HG03460 (cell line): ENCODE measurements around the gene CAMK2N1.
"Not testable (repeated sequence)": the region's sequence is repeated elsewhere in the genome, so short reads cannot be mapped to it uniquely, and the experiment has no call there.

Experiments used
- ATAC-seq: cut with Tn5 transposase; IDR thresholded peaks from one replicate; pipeline ENCODE4 v1.9.1; 2021; ENCODE audit not compliant: unreplicated experiment

CAMK2N1 gene

GRCh38 chr1:20485527-20486456 is at the start of gene CAMK2N1:
TSS of gene CAMK2N1 (minus strand) at chr1:20486210. CDS start at chr1:20485379, 831 bp downstream.
- ATAC-seq = no peak

- ATAC-seq = no peak
Measured at GRCh38 chr1:20534659-20535417, 48.8 kb upstream of the CAMK2N1 start.

GRCh38 chr1:20533635-20534034 is 47.6 kb upstream of the CAMK2N1 start:
- ATAC-seq = no peak

GRCh38 chr1:20530901-20531300 is 44.9 kb upstream of the CAMK2N1 start:
- no peak for ATAC-seq

GRCh38 chr1:20530306-20530705 is 44.3 kb upstream of the CAMK2N1 start:
- ATAC-seq = no peak

- ATAC-seq = no peak
Measured at GRCh38 chr1:20528221-20528620, 42.2 kb upstream of the CAMK2N1 start.

GRCh38 chr1:20526267-20526666 is 40.3 kb upstream of the CAMK2N1 start:
- no peak for ATAC-seq

- ATAC-seq = no peak
Measured at GRCh38 chr1:20521960-20522861, 36.2 kb upstream of the CAMK2N1 start.

GRCh38 chr1:20519609-20520262 is 33.7 kb upstream of the CAMK2N1 start:
- ATAC-seq = not testable (repeated sequence)

- no peak for ATAC-seq
Measured at GRCh38 chr1:20511518-20512428, 25.8 kb upstream of the CAMK2N1 start.

GRCh38 chr1:20508411-20508771 is 22.4 kb upstream of the CAMK2N1 start:
- ATAC-seq = no peak

GRCh38 chr1:20507564-20508410 is 21.8 kb upstream of the CAMK2N1 start, which contains the start of gene MUL1:
TSS of gene MUL1 (minus strand) at chr1:20508151. CDS start at chr1:20508024, 127 bp downstream.
- ATAC-seq = peak; percentile 89

GRCh38 chr1:20507248-20507563 is 21.2 kb upstream of the CAMK2N1 start:
- ATAC-seq = no peak

- ATAC-seq = no peak
Measured at GRCh38 chr1:20505488-20505887, 19.5 kb upstream of the CAMK2N1 start.

GRCh38 chr1:20500716-20501115 is 14.7 kb upstream of the CAMK2N1 start:
- no peak for ATAC-seq

- no peak for ATAC-seq
Measured at GRCh38 chr1:20499718-20500117, 13.7 kb upstream of the CAMK2N1 start.

- ATAC-seq = no peak
Measured at GRCh38 chr1:20499105-20499504, 13.1 kb upstream of the CAMK2N1 start.

GRCh38 chr1:20498116-20498515 is 12.1 kb upstream of the CAMK2N1 start:
- no peak for ATAC-seq

GRCh38 chr1:20497506-20497905 is 11.5 kb upstream of the CAMK2N1 start:
- no peak for ATAC-seq
